H1 (cell line): Measurements from ENCODE around the gene BTBD16. TPM values are rescaled to one million over a fixed set of nuclear protein-coding genes. Genes with fewer than 3 reads are reported as not detected.

Experiments
- E2F6 ChIP-seq: IDR thresholded peaks from 2 replicates; pipeline ENCODE4 v1.6.1; 2012; ENCODE audit warnings: inconsistent platforms
- KDM5A ChIP-seq: fragments of 200-600 bp; IDR thresholded peaks from 2 replicates; pipeline ENCODE4 v1.7.1; 2012; ENCODE audit warnings: mild to moderate bottlenecking, low read length, inconsistent platforms, mixed read lengths
- TCF12 ChIP-seq: IDR thresholded peaks from 2 replicates; pipeline ENCODE4 v1.6.1; 2011; ENCODE audit warnings: low read depth, mild to moderate bottlenecking, low read length
- polyA plus RNA-seq, 7 experiments: library from polyadenylated mRNA; depleted of rRNA in 3 of 7; stranded (reverse) in 5 of 7; unstranded in 2 of 7; fragments of >200 nt in 5 of 7; fragments of 200-250 nt in 2 of 7; gene quantifications; 1 replicate in 5 of 7; 2 replicates in 1 of 7; 4 replicates in 1 of 7; pipeline versions ENCODE4 v1.2.1 to v1.2.3, GENCODE V29; 2011 to 2013; ENCODE audit warnings: missing spikeins in 2 of 7, mixed read lengths in 2 of 7
- total RNA-seq: library from RNA; stranded (reverse); fragmentation: NEBNext Ultra II Directional; extraction: Animal tissue kit (Norgen Biotek cat#: 25700); gene quantifications from 2 replicates; pipeline ENCODE4 v1.2.1, GENCODE V29; 2021

The BTBD16 gene
- total and polyA plus RNA-seq, 2 of the 8 experiments (the other 6 are each of a cell fraction or from before 2014, with no cell fraction given): 0.05 TPM; not detected in 1

GRCh38 chr10:122321960-122322359 is 50.9 kb downstream of the BTBD16 start (continued):
- TF ChIP-seq E2F6 (no peak), TCF12 (no peak), KDM5A (no peak)
- TF ChIP-seq, all 59 proteins: peak for 0
